NCI-H82 (cell line): ENCODE measurements around the gene ARHGAP32.

Source experiments
- DNase-seq: peaks from one replicate; lab custom pipeline; 2025; lab: John Stamatoyannopoulos, UW

ARHGAP32 gene

GRCh38 chr11:129115652-129116586, 76.2 kb downstream of the ARHGAP32 start:
- DNase-seq, result no peak

GRCh38 chr11:129109701-129110100, 82.4 kb downstream of the ARHGAP32 start:
- DNase-seq, result no peak

GRCh38 chr11:129106788-129107187, 85.3 kb downstream of the ARHGAP32 start:
- no peak for DNase-seq

GRCh38 chr11:129102756-129103155, 89.4 kb downstream of the ARHGAP32 start:
- DNase-seq, result no peak

GRCh38 chr11:129102225-129102624, 89.9 kb downstream of the ARHGAP32 start:
- no peak for DNase-seq

GRCh38 chr11:129093283-129093682, 98.8 kb downstream of the ARHGAP32 start:
- no peak for DNase-seq

GRCh38 chr11:129090056-129090455, 102.1 kb downstream of the ARHGAP32 start:
- no peak for DNase-seq

- no peak for DNase-seq
Observed at GRCh38 chr11:129089279-129089678, 102.8 kb downstream of the ARHGAP32 start.

GRCh38 chr11:129086976-129087375, 105.1 kb downstream of the ARHGAP32 start:
- no peak for DNase-seq

- no peak for DNase-seq
Observed at GRCh38 chr11:129077191-129077590, 114.9 kb downstream of the ARHGAP32 start.

- no peak for DNase-seq
Observed at GRCh38 chr11:129075757-129076156, 116.4 kb downstream of the ARHGAP32 start.

- DNase-seq, result no peak
Observed at GRCh38 chr11:129067454-129067853, 124.7 kb downstream of the ARHGAP32 start.

- no peak for DNase-seq
Observed at GRCh38 chr11:129066229-129066628, 125.9 kb downstream of the ARHGAP32 start.

- DNase-seq, result no peak
Observed at GRCh38 chr11:129063118-129063517, 129.0 kb downstream of the ARHGAP32 start.

GRCh38 chr11:129061492-129062230, 130.5 kb downstream of the ARHGAP32 start:
- peak; percentile 47 for DNase-seq

GRCh38 chr11:129056916-129057315, 135.2 kb downstream of the ARHGAP32 start:
- peak; percentile 35 for DNase-seq

- DNase-seq, result no peak
Observed at GRCh38 chr11:129055196-129055595, 136.9 kb downstream of the ARHGAP32 start.

- no peak for DNase-seq
Observed at GRCh38 chr11:129048911-129049310, 143.2 kb downstream of the ARHGAP32 start.

GRCh38 chr11:129045150-129045549, 147.0 kb downstream of the ARHGAP32 start:
- no peak for DNase-seq

- DNase-seq, result no peak
Observed at GRCh38 chr11:129042503-129042902, 149.6 kb downstream of the ARHGAP32 start.

GRCh38 chr11:129041611-129042018, 150.5 kb downstream of the ARHGAP32 start:
- DNase-seq, result no peak

- no peak for DNase-seq
Observed at GRCh38 chr11:129040934-129041333, 151.2 kb downstream of the ARHGAP32 start.

- DNase-seq, result no peak
Observed at GRCh38 chr11:129035244-129035643, 156.9 kb downstream of the ARHGAP32 start.
